ENCODE measurements around the gene SELENOO. TPM values are rescaled to one million over a fixed set of nuclear protein-coding genes. Genes with fewer than 3 reads are reported as not detected.
"Not testable (repeated sequence)": the region's sequence is repeated elsewhere in the genome, so short reads cannot be mapped to it uniquely, and the experiment has no call there.

The SELENOO gene
- polyA plus RNA-seq = 1 to 10 TPM; 2.6 to 5.7 (median 3.6) TPM

GRCh38 chr22:50200461-50201190 is at the start of gene SELENOO:
SELENOO (plus strand) TSS chr22:50201011; CDS start chr22:50201037, 26 bp downstream.
- peaks cover 3 to 8% (median 6%) of the 10 kb centered on the region in 3 donors for H3K27me3 Mint-ChIP-seq (ENCODE audit: low read depth in 3 of 3)
- peaks cover 23 to 30% of the 10 kb centered on the region in 2 donors for H3K4me1 Mint-ChIP-seq
- peak within 1 kb of the TSS in 5 of 6 donors; percentile 35 to 83 (median 74) for H3K27ac Mint-ChIP-seq
- no peaks in the 10 kb centered on the region for H3K9me3 Mint-ChIP-seq
- H3K36me3 Mint-ChIP-seq = peaks cover 0 to 3% (median 0%) of the 10 kb centered on the region in 3 donors
- H3K4me3 Mint-ChIP-seq = peak within 1 kb of the TSS; percentile 78 to 86 (median 84)
- peak; percentile 90 to 93 (median 91) for DNase-seq

- Mint-ChIP-seq H3K36me3 (no peaks in the 10 kb centered on the region), H3K9me3 (no peaks in the 10 kb centered on the region), H3K4me1 (peaks cover 0 to 2% of the 10 kb centered on the region in 2 donors), H3K27me3 (ENCODE audit: low read depth in 3 of 3) (no peaks in the 10 kb centered on the region), H3K4me3 (no peak overlapping the region), H3K27ac (no peak overlapping the region)
- no peak for DNase-seq
Measured at GRCh38 chr22:50151571-50152537, 49.0 kb upstream of the SELENOO start.

- H3K27ac Mint-ChIP-seq = no peak overlapping the region
- H3K4me1 Mint-ChIP-seq = peaks cover 0 to 2% of the 10 kb centered on the region in 2 donors
- no peak for DNase-seq
- H3K9me3 Mint-ChIP-seq = no peaks in the 10 kb centered on the region
- no peaks in the 10 kb centered on the region for H3K36me3 Mint-ChIP-seq
- no peaks in the 10 kb centered on the region for H3K27me3 Mint-ChIP-seq (ENCODE audit: low read depth in 3 of 3)
- no peak overlapping the region for H3K4me3 Mint-ChIP-seq
Measured at GRCh38 chr22:50153056-50153755, 47.6 kb upstream of the SELENOO start.

- H3K4me1 Mint-ChIP-seq = peaks cover 0 to 2% of the 10 kb centered on the region in 2 donors
- DNase-seq = no peak
- no peaks in the 10 kb centered on the region for H3K27me3 Mint-ChIP-seq (ENCODE audit: low read depth in 3 of 3)
- no peak overlapping the region for H3K27ac Mint-ChIP-seq
- H3K4me3 Mint-ChIP-seq = no peak overlapping the region
- H3K36me3 Mint-ChIP-seq = no peaks in the 10 kb centered on the region
- no peaks in the 10 kb centered on the region for H3K9me3 Mint-ChIP-seq
Measured at GRCh38 chr22:50153756-50154140, 47.1 kb upstream of the SELENOO start.

- Mint-ChIP-seq H3K27ac (no peak overlapping the region), H3K27me3 (ENCODE audit: low read depth in 3 of 3) (peaks cover 0 to 2% (median 0%) of the 10 kb centered on the region in 3 donors), H3K36me3 (no peaks in the 10 kb centered on the region), H3K4me3 (no peak overlapping the region), H3K9me3 (no peaks in the 10 kb centered on the region), H3K4me1 (no peaks in the 10 kb centered on the region)
- DNase-seq = no peak
Measured at GRCh38 chr22:50157709-50158375, 43.0 kb upstream of the SELENOO start.

- H3K27ac Mint-ChIP-seq = no peak overlapping the region
- peaks cover 0 to 2% (median 2%) of the 10 kb centered on the region in 3 donors for H3K27me3 Mint-ChIP-seq (ENCODE audit: low read depth in 3 of 3)
- no peak overlapping the region for H3K4me3 Mint-ChIP-seq
- no peaks in the 10 kb centered on the region for H3K4me1 Mint-ChIP-seq
- DNase-seq = no peak
- H3K9me3 Mint-ChIP-seq = no peaks in the 10 kb centered on the region
- H3K36me3 Mint-ChIP-seq = no peaks in the 10 kb centered on the region
Measured at GRCh38 chr22:50160947-50161346, 39.9 kb upstream of the SELENOO start.

GRCh38 chr22:50161508-50162390 is 39.1 kb upstream of the SELENOO start:
- Mint-ChIP-seq H3K27ac (no peak overlapping the region), H3K36me3 (no peaks in the 10 kb centered on the region), H3K9me3 (no peaks in the 10 kb centered on the region), H3K4me1 (no peaks in the 10 kb centered on the region), H3K4me3 (no peak overlapping the region), H3K27me3 (ENCODE audit: low read depth in 3 of 3) (peaks cover 0 to 2% (median 2%) of the 10 kb centered on the region in 3 donors)
- no peak for DNase-seq

GRCh38 chr22:50162391-50162956 is 38.3 kb upstream of the SELENOO start:
- Mint-ChIP-seq H3K4me3 (no peak overlapping the region), H3K4me1 (no peaks in the 10 kb centered on the region), H3K27me3 (ENCODE audit: low read depth in 3 of 3) (peaks cover 0 to 6% (median 3%) of the 10 kb centered on the region in 3 donors), H3K36me3 (no peaks in the 10 kb centered on the region), H3K27ac (no peak overlapping the region), H3K9me3 (no peaks in the 10 kb centered on the region)
- DNase-seq = no peak

GRCh38 chr22:50165436-50166123 is 35.2 kb upstream of the SELENOO start:
- H3K27ac Mint-ChIP-seq = no peak overlapping the region
- H3K4me1 Mint-ChIP-seq = peaks cover 0 to 3% of the 10 kb centered on the region in 2 donors
- H3K36me3 Mint-ChIP-seq = no peaks in the 10 kb centered on the region
- no peak overlapping the region for H3K4me3 Mint-ChIP-seq
- no peaks in the 10 kb centered on the region for H3K9me3 Mint-ChIP-seq
- no peak for DNase-seq
- peaks cover 4 to 16% (median 14%) of the 10 kb centered on the region in 3 donors for H3K27me3 Mint-ChIP-seq (ENCODE audit: low read depth in 3 of 3)

GRCh38 chr22:50167689-50168489 is 32.9 kb upstream of the SELENOO start:
- Mint-ChIP-seq H3K4me1 (peaks cover 0 to 5% of the 10 kb centered on the region in 2 donors), H3K27ac (no peak overlapping the region), H3K36me3 (no peaks in the 10 kb centered on the region), H3K27me3 (ENCODE audit: low read depth in 3 of 3) (peaks cover 10 to 24% (median 16%) of the 10 kb centered on the region in 3 donors), H3K4me3 (peak overlapping the region in 1 of 5 donors; percentile 60), H3K9me3 (no peaks in the 10 kb centered on the region)
- no peak for DNase-seq

- peaks cover 10 to 23% (median 16%) of the 10 kb centered on the region in 3 donors for H3K27me3 Mint-ChIP-seq (ENCODE audit: low read depth in 3 of 3)
- H3K4me1 Mint-ChIP-seq, H3K27ac Mint-ChIP-seq, DNase-seq, H3K36me3 Mint-ChIP-seq, H3K9me3 Mint-ChIP-seq: not testable (repeated sequence)
- H3K4me3 Mint-ChIP-seq = peak overlapping the region; percentile 38 to 71 (median 64)
Measured at GRCh38 chr22:50168490-50169180, 32.2 kb upstream of the SELENOO start.

All from immature natural killer cell (primary cell).